HG02852 (cell line): ENCODE results near the gene RHEX.
"Not testable (repeated sequence)": the region's sequence is repeated elsewhere in the genome, so short reads cannot be mapped to it uniquely, and the experiment has no call there.

Experiments
- ATAC-seq: cut with Tn5 transposase; IDR thresholded peaks from one replicate; pipeline ENCODE4 v1.9.1; 2021; ENCODE audit warnings: mild to moderate bottlenecking, moderate library complexity; ENCODE audit not compliant: unreplicated experiment

Gene RHEX

GRCh38 chr1:206058289-206058926, 5.4 kb downstream of the RHEX start:
- ATAC-seq, result not testable (repeated sequence)

- no peak for ATAC-seq
Observed at GRCh38 chr1:206058927-206059292, 5.9 kb downstream of the RHEX start.

- no peak for ATAC-seq
Observed at GRCh38 chr1:206059355-206059915, 6.5 kb downstream of the RHEX start.

GRCh38 chr1:206060844-206061243, 7.9 kb downstream of the RHEX start:
- no peak for ATAC-seq

- no peak for ATAC-seq
Observed at GRCh38 chr1:206062464-206062863, 9.5 kb downstream of the RHEX start.

GRCh38 chr1:206064001-206064400, 11.0 kb downstream of the RHEX start:
- ATAC-seq, result not testable (repeated sequence)

- not testable (repeated sequence) for ATAC-seq
Observed at GRCh38 chr1:206064501-206064900, 11.5 kb downstream of the RHEX start.

- no peak for ATAC-seq
Observed at GRCh38 chr1:206065547-206066145, 12.7 kb downstream of the RHEX start.

- peak; percentile 82 for ATAC-seq
Observed at GRCh38 chr1:206066479-206067171, 13.7 kb downstream of the RHEX start.

- no peak for ATAC-seq
Observed at GRCh38 chr1:206067486-206068227, 14.7 kb downstream of the RHEX start.

GRCh38 chr1:206068314-206068713, 15.3 kb downstream of the RHEX start:
- ATAC-seq, result no peak

- ATAC-seq, result no peak
Observed at GRCh38 chr1:206070627-206071304, 17.8 kb downstream of the RHEX start.

- ATAC-seq, result no peak
Observed at GRCh38 chr1:206074839-206075238, 21.9 kb downstream of the RHEX start.

- no peak for ATAC-seq
Observed at GRCh38 chr1:206075786-206076755, 23.1 kb downstream of the RHEX start.

- no peak for ATAC-seq
Observed at GRCh38 chr1:206079135-206079534, 26.2 kb downstream of the RHEX start.

GRCh38 chr1:206080026-206080820, 27.2 kb downstream of the RHEX start:
- ATAC-seq, result no peak

- no peak for ATAC-seq
Observed at GRCh38 chr1:206081856-206082255, 28.9 kb downstream of the RHEX start.

- ATAC-seq, result no peak
Observed at GRCh38 chr1:206082831-206083695, 30.1 kb downstream of the RHEX start.
